Ovary (tissue), 3 donors: ENCODE results near the gene RCN1.

Experiments
- CTCF ChIP-seq, 3 donors: fragments of 450-650 bp in 2 of 3; fragments of 200-600 bp in 1 of 3; IDR thresholded peaks; one replicate each; pipeline versions ENCODE4 v1.5.1 to v1.8.0; 2016 to 2022; ENCODE audit warnings: antibody characterized with exemption in 3 of 3, mild to moderate bottlenecking in 1 of 3
- EP300 ChIP-seq: sonication (generic); formaldehyde crosslinking; IDR thresholded peaks from one replicate; pipeline ENCODE4 v1.6.1; 2017; ENCODE audit warnings: antibody characterized with exemption
- POLR2A ChIP-seq: fragments of 450-650 bp; IDR thresholded peaks from one replicate; pipeline ENCODE4 v1.6.1; 2017; ENCODE audit warnings: antibody characterized with exemption, mild to moderate bottlenecking, moderate library complexity
- donor health status: DM: no; HTN: no; CAD: no.

GRCh38 chr11:32059686-32060462, 31.0 kb upstream of the RCN1 start:
- TF ChIP-seq POLR2A (no peak), CTCF (IDR thresholded peaks at IDR 0.05) (no peak), EP300 (no peak)
